Adrenal gland (tissue), 12 donors: ENCODE results near the gene ABHD16B. TPM values are rescaled to one million over a fixed set of nuclear protein-coding genes. Genes with fewer than 3 reads are reported as not detected.
"Not testable (repeated sequence)": the region's sequence is repeated elsewhere in the genome, so short reads cannot be mapped to it uniquely, and the experiment has no call there.

Source experiments
- DNase-seq, 7 donors: peaks; one replicate each; pipeline ENCODE4 v3.0.0-alpha.2; 2019 to 2020
- H3K27ac ChIP-seq, 5 donors: fragments of 200-600 bp; sonication (generic) in 4 of 5; 1 replicate in 3 of 5; 2 replicates in 2 of 5; pipeline versions ENCODE4 v1.5.1 to v1.8.0; 2016 to 2020; ENCODE audit warnings: mild to moderate bottlenecking in 1 of 5
- H3K27me3 ChIP-seq: fragments of 200-600 bp; 2 replicates; pipeline ENCODE4 v1.8.0; 2021
- H3K36me3 ChIP-seq, 2 donors: fragments of 200-600 bp; replicated peaks in 1 of 2; 1 replicate in 1 of 2; 2 replicates in 1 of 2; pipeline versions ENCODE4 v1.5.1 to v1.8.0; 2018 to 2022
- H3K4me1 ChIP-seq, 2 donors: fragments of 200-600 bp; replicated peaks in 1 of 2; 1 replicate in 1 of 2; 2 replicates in 1 of 2; pipeline versions ENCODE4 v1.5.1 to v1.8.0; 2018 to 2021
- H3K4me3 ChIP-seq, 4 donors: fragments of 200-600 bp; sonication (generic) in 3 of 4; one replicate each; pipeline ENCODE4 v1.5.1; 2016 to 2018
- H3K9me3 ChIP-seq, 3 donors: fragments of 200-600 bp; sonication (generic) in 1 of 3; replicated peaks in 1 of 3; 1 replicate in 2 of 3; 2 replicates in 1 of 3; pipeline versions ENCODE4 v1.5.1 to v1.8.0; 2016 to 2021
- POLR2A ChIP-seq, 2 donors: fragments of 450-650 bp; IDR thresholded peaks; one replicate each; pipeline ENCODE4 v1.6.1; 2017; ENCODE audit warnings: antibody characterized with exemption in 2 of 2, mild to moderate bottlenecking in 2 of 2, moderate library complexity in 1 of 2
- WGBS, 4 donors: extraction: QIAGEN DNeasy Blood & Tissue Kit in 2 of 4; methylation state at CpG; one replicate each; pipeline versions ENCODE4 v1.1.5 to v1.1.7; 2013 to 2017; 5-methylcytosine and 5-hydroxymethylcytosine counted together
- intact Hi-C, 2 donors: fragments of 100-400 bp; cut with DNase I; formaldehyde crosslinking; loops; one replicate each; pipeline versions ENCODE4 v1.14.1 to v1.15.0; 2022 to 2023
- polyA plus RNA-seq, 3 donors: library from polyadenylated mRNA; stranded (reverse); fragments of 200-250 nt in 2 of 3; fragments of 350-450 nt in 1 of 3; fragmentation: Illumina TruSeq in 1 of 3; extraction: RNeasy Lipid Tissue Mini Kit (QIAGEN cat#74804) in 1 of 3; gene quantifications; one replicate each; pipeline ENCODE4 v1.2.3, GENCODE V29; 2013 to 2014
- total RNA-seq, 9 donors: library from RNA; depleted of rRNA in 4 of 9; stranded (reverse); fragments of >200 nt in 4 of 9; fragments of 120-200 nt in 1 of 9; fragmentation: NEBNext Ultra II Directional in 1 of 9; extraction: Animal tissue kit (Norgen Biotek cat#: 25700) in 1 of 9; gene quantifications; one replicate each; pipeline versions ENCODE4 v1.1.0 to v1.2.4, GENCODE V29; 2013 to 2023
- TF ChIP-seq, protein P1 (sequence below), 6 experiments: fragments of 450-650 bp in 4 of 6; fragments of 200-600 bp in 2 of 6; sonication (generic) in 1 of 6; IDR thresholded peaks; 1 replicate in 5 of 6; 2 replicates in 1 of 6; pipeline versions ENCODE4 v1.5.1 to v1.8.0; 2016 to 2021; ENCODE audit warnings: antibody characterized with exemption in 6 of 6, mild to moderate bottlenecking in 2 of 6, moderate library complexity in 1 of 6
- donor health status: healthy with polysubstance abuse.
- donor health status: Bipolar disorder and iron deficiency.
- donor health status: DM: yes; HTN: yes; CAD: no.
- donor health status: DM: no; HTN: no; CAD: no.
- donor health status: DM: no; HTN: no; CAD: no.
- donor health status: DM: yes; HTN: yes; CAD: no.

The ABHD16B gene
- total and polyA plus RNA-seq, 12 donors, result 0.54 to 1.2 TPM; not detected in 10

- intact Hi-C loops, result no loop called here
- TF ChIP-seq, protein P1, sequence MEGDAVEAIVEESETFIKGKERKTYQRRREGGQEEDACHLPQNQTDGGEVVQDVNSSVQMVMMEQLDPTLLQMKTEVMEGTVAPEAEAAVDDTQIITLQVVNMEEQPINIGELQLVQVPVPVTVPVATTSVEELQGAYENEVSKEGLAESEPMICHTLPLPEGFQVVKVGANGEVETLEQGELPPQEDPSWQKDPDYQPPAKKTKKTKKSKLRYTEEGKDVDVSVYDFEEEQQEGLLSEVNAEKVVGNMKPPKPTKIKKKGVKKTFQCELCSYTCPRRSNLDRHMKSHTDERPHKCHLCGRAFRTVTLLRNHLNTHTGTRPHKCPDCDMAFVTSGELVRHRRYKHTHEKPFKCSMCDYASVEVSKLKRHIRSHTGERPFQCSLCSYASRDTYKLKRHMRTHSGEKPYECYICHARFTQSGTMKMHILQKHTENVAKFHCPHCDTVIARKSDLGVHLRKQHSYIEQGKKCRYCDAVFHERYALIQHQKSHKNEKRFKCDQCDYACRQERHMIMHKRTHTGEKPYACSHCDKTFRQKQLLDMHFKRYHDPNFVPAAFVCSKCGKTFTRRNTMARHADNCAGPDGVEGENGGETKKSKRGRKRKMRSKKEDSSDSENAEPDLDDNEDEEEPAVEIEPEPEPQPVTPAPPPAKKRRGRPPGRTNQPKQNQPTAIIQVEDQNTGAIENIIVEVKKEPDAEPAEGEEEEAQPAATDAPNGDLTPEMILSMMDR (IDR thresholded peaks at IDR 0.05), result no peak
- no peak for TF ChIP-seq POLR2A (IDR thresholded peaks at IDR 0.05)
- no peaks in the 10 kb centered on the region for H3K27me3 ChIP-seq
- no peak overlapping the region for H3K27ac ChIP-seq
- WGBS, 4 donors, result 85 to 91% (median 88%) methylated on average over 28 to 32 of the region's 32 CpGs
- H3K4me1 ChIP-seq, result peaks cover 0 to 4% of the 10 kb centered on the region in 2 donors
- DNase-seq, result no peak
- H3K9me3 ChIP-seq, result no peaks in the 10 kb centered on the region
- no peak overlapping the region for H3K4me3 ChIP-seq
- peaks cover 0 to 82% of the 10 kb centered on the region in 2 donors for H3K36me3 ChIP-seq
These were observed 16.6 kb downstream of the ABHD16B start for GRCh38 chr20:63877755-63878470.

- Histone ChIP-seq H3K4me3 (no peak overlapping the region), H3K36me3 (peaks cover 0 to 81% of the 10 kb centered on the region in 2 donors), H3K4me1 (no peaks in the 10 kb centered on the region), H3K9me3 (no peaks in the 10 kb centered on the region), H3K27me3 (no peaks in the 10 kb centered on the region), H3K27ac (no peak overlapping the region)
- DNase-seq, result no peak
- 88 to 95% (median 89%) methylated on average over 11 to 14 of the region's 14 CpGs for WGBS, 4 donors
- intact Hi-C loops, result no loop called here
- no peak for TF ChIP-seq POLR2A (IDR thresholded peaks at IDR 0.05)
These were observed 17.8 kb downstream of the ABHD16B start for GRCh38 chr20:63878899-63879663.

GRCh38 chr20:63880901-63881300, 19.6 kb downstream of the ABHD16B start:
- intact Hi-C loops, H3K27ac ChIP-seq, H3K4me3 ChIP-seq, H3K27me3 ChIP-seq, H3K9me3 ChIP-seq, H3K4me1 ChIP-seq, DNase-seq: not testable (repeated sequence)
- WGBS, 4 donors, result 94 to 97% (median 96%) methylated on average over 11 to 13 of the region's 13 CpGs
- peaks cover 0 to 80% of the 10 kb centered on the region in 2 donors for H3K36me3 ChIP-seq

GRCh38 chr20:63881451-63882226, 20.3 kb downstream of the ABHD16B start:
- WGBS, 4 donors, result 79 to 90% (median 89%) methylated on average over 9 to 19 of the region's 19 CpGs
- no peaks in the 10 kb centered on the region for H3K9me3 ChIP-seq

More at GRCh38 chr20:63881451-63882226, 20.3 kb downstream of the ABHD16B start:
- no peak for DNase-seq
- H3K36me3 ChIP-seq, result peaks cover 0 to 75% of the 10 kb centered on the region in 2 donors
- H3K27me3 ChIP-seq, result no peaks in the 10 kb centered on the region
- intact Hi-C loops, result no loop called here
- no peaks in the 10 kb centered on the region for H3K4me1 ChIP-seq
- no peak overlapping the region for H3K27ac ChIP-seq
- TF ChIP-seq, protein P1 (IDR thresholded peaks at IDR 0.05), result no peak
- no peak for TF ChIP-seq POLR2A (IDR thresholded peaks at IDR 0.05)
- H3K4me3 ChIP-seq, result no peak overlapping the region
